Prostate gland (tissue), 2 donors: ENCODE results near the gene PCSK6. TPM values are rescaled to one million over a fixed set of nuclear protein-coding genes. Genes with fewer than 3 reads are reported as not detected.
"Not testable (repeated sequence)": the region's sequence is repeated elsewhere in the genome, so short reads cannot be mapped to it uniquely, and the experiment has no call there.

Source experiments
- DNase-seq: peaks from one replicate; pipeline ENCODE4 v3.0.0-alpha.2; 2019; ENCODE audit warnings: low spot score
- H3K27ac ChIP-seq, 2 donors: fragments of 200-600 bp; sonication (generic); 2 replicates each; pipeline ENCODE4 v1.5.1; 2017 to 2019
- H3K27me3 ChIP-seq: fragments of 200-600 bp; sonication (generic); replicated peaks from 2 replicates; pipeline ENCODE4 v1.5.1; 2019; ENCODE audit not compliant: insufficient read depth
- H3K36me3 ChIP-seq, 2 donors: fragments of 200-600 bp; sonication (generic); 1 replicate in 1 of 2; 2 replicates in 1 of 2; pipeline versions ENCODE4 v1.5.1 to v1.8.1; 2017 to 2019
- H3K4me1 ChIP-seq: fragments of 200-600 bp; sonication (generic); replicated peaks from 2 replicates; pipeline ENCODE4 v1.5.1; 2019
- H3K4me3 ChIP-seq, 2 donors: fragments of 200-600 bp; sonication (generic); 2 replicates each; pipeline ENCODE4 v1.5.1; 2017 to 2019
- H3K9me3 ChIP-seq: fragments of 200-600 bp; sonication (generic); 2 replicates; pipeline ENCODE4 v1.5.1; 2017
- POLR2A ChIP-seq: fragments of 450-650 bp; IDR thresholded peaks from one replicate; pipeline ENCODE4 v1.6.1; 2016; ENCODE audit warnings: antibody characterized with exemption, mild to moderate bottlenecking
- POLR2AphosphoS5 ChIP-seq: sonication (generic); formaldehyde crosslinking; IDR thresholded peaks from one replicate; pipeline ENCODE4 v1.6.1; 2017; ENCODE audit warnings: antibody characterized with exemption
- WGBS: methylation state at CpG from one replicate; pipeline ENCODE4 v1.1.5; 2018; 5-methylcytosine and 5-hydroxymethylcytosine counted together
- intact Hi-C: fragments of 100-400 bp; cut with DNase I; formaldehyde crosslinking; loops from one replicate; pipeline ENCODE4 v1.14.2; 2022
- total RNA-seq, 2 donors: library from RNA; depleted of rRNA; stranded (reverse); fragments of >200 nt; gene quantifications; one replicate each; pipeline ENCODE4 v1.1.0, GENCODE V29; 2016
- TF ChIP-seq, protein P1 (sequence below), 4 experiments: fragments of 200-600 bp in 2 of 4; fragments of 450-650 bp in 2 of 4; sonication (generic) in 2 of 4; IDR thresholded peaks; 1 replicate in 3 of 4; 2 replicates in 1 of 4; pipeline ENCODE4 v1.5.1; 2016 to 2019; ENCODE audit warnings: antibody characterized with exemption in 4 of 4, mild to moderate bottlenecking in 2 of 4, moderate library complexity in 2 of 4

PCSK6 gene
- total RNA-seq, 2 donors from 2014 or later: 4.4 to 84.1 TPM

- no peaks in the 10 kb centered on the region for H3K36me3 ChIP-seq
- no peak for DNase-seq
- H3K4me3 ChIP-seq: no peak overlapping the region
- intact Hi-C loops: no loop called here
- TF ChIP-seq POLR2A (no peak), POLR2AphosphoS5 (no peak)
- TF ChIP-seq, protein P1, sequence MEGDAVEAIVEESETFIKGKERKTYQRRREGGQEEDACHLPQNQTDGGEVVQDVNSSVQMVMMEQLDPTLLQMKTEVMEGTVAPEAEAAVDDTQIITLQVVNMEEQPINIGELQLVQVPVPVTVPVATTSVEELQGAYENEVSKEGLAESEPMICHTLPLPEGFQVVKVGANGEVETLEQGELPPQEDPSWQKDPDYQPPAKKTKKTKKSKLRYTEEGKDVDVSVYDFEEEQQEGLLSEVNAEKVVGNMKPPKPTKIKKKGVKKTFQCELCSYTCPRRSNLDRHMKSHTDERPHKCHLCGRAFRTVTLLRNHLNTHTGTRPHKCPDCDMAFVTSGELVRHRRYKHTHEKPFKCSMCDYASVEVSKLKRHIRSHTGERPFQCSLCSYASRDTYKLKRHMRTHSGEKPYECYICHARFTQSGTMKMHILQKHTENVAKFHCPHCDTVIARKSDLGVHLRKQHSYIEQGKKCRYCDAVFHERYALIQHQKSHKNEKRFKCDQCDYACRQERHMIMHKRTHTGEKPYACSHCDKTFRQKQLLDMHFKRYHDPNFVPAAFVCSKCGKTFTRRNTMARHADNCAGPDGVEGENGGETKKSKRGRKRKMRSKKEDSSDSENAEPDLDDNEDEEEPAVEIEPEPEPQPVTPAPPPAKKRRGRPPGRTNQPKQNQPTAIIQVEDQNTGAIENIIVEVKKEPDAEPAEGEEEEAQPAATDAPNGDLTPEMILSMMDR (IDR thresholded peaks at IDR 0.05): no peak
- H3K4me1 ChIP-seq: no peaks in the 10 kb centered on the region
- H3K27me3 ChIP-seq: no peaks in the 10 kb centered on the region
- no peaks in the 10 kb centered on the region for H3K9me3 ChIP-seq
- 78% methylated on average over 4 of the region's 4 CpGs for WGBS
- no peak overlapping the region for H3K27ac ChIP-seq
Measured at GRCh38 chr15:101420232-101420631, 69.3 kb downstream of the PCSK6 start.

GRCh38 chr15:101416475-101416874 lies 73.0 kb downstream of the PCSK6 start:
- H3K4me3 ChIP-seq, DNase-seq, H3K4me1 ChIP-seq, H3K9me3 ChIP-seq, intact Hi-C loops, H3K27ac ChIP-seq, H3K36me3 ChIP-seq, H3K27me3 ChIP-seq: not testable (repeated sequence)
- 91% methylated on average over 6 of the region's 6 CpGs for WGBS

GRCh38 chr15:101413239-101413638 lies 76.3 kb downstream of the PCSK6 start:
- Histone ChIP-seq H3K27me3 (no peaks in the 10 kb centered on the region), H3K4me1 (no peaks in the 10 kb centered on the region), H3K27ac (no peak overlapping the region), H3K4me3 (no peak overlapping the region), H3K9me3 (no peaks in the 10 kb centered on the region), H3K36me3 (no peaks in the 10 kb centered on the region)
- intact Hi-C loops: no loop called here
- WGBS: 84% methylated on average over 3 of the region's 3 CpGs
- no peak for TF ChIP-seq POLR2AphosphoS5
- TF ChIP-seq, protein P1 (IDR thresholded peaks at IDR 0.05): peak in 1 of 4 experiments; percentile 28
- DNase-seq: no peak

- DNase-seq: no peak
Measured at GRCh38 chr15:101411581-101411980, 77.9 kb downstream of the PCSK6 start.

GRCh38 chr15:101411085-101411484 lies 78.4 kb downstream of the PCSK6 start:
- 57% methylated on average over 12 of the region's 12 CpGs for WGBS

More at GRCh38 chr15:101411581-101411980, 77.9 kb downstream of the PCSK6 start:
- Histone ChIP-seq H3K4me3 (no peak overlapping the region), H3K27ac (no peak overlapping the region), H3K9me3 (no peaks in the 10 kb centered on the region), H3K36me3 (no peaks in the 10 kb centered on the region), H3K4me1 (no peaks in the 10 kb centered on the region), H3K27me3 (no peaks in the 10 kb centered on the region)
- WGBS: 89% methylated on average over 10 of the region's 10 CpGs
- intact Hi-C loops: no loop called here
- TF ChIP-seq, protein P1 (IDR thresholded peaks at IDR 0.05): no peak
- TF ChIP-seq POLR2AphosphoS5 (no peak), POLR2A (no peak)

More at GRCh38 chr15:101411085-101411484, 78.4 kb downstream of the PCSK6 start:
- peak; percentile 48 for DNase-seq
- no peaks in the 10 kb centered on the region for H3K27me3 ChIP-seq
- peak; percentile 10 for TF ChIP-seq POLR2AphosphoS5
- TF ChIP-seq, protein P1 (IDR thresholded peaks at IDR 0.05): no peak
- no peak overlapping the region for H3K4me3 ChIP-seq
- H3K36me3 ChIP-seq: no peaks in the 10 kb centered on the region
- intact Hi-C loops: no loop called here
- no peak overlapping the region for H3K27ac ChIP-seq
- H3K9me3 ChIP-seq: no peaks in the 10 kb centered on the region
- H3K4me1 ChIP-seq: no peaks in the 10 kb centered on the region
